ENCODE measurements around the gene SNX8.

GRCh38 chr7:2362385-2363088 is 48.3 kb upstream of the SNX8 start:
- TF ChIP-seq, protein P1, sequence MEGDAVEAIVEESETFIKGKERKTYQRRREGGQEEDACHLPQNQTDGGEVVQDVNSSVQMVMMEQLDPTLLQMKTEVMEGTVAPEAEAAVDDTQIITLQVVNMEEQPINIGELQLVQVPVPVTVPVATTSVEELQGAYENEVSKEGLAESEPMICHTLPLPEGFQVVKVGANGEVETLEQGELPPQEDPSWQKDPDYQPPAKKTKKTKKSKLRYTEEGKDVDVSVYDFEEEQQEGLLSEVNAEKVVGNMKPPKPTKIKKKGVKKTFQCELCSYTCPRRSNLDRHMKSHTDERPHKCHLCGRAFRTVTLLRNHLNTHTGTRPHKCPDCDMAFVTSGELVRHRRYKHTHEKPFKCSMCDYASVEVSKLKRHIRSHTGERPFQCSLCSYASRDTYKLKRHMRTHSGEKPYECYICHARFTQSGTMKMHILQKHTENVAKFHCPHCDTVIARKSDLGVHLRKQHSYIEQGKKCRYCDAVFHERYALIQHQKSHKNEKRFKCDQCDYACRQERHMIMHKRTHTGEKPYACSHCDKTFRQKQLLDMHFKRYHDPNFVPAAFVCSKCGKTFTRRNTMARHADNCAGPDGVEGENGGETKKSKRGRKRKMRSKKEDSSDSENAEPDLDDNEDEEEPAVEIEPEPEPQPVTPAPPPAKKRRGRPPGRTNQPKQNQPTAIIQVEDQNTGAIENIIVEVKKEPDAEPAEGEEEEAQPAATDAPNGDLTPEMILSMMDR (IDR thresholded peaks at IDR 0.05; ENCODE audit: poor library complexity), result no peak
- no peak for TF ChIP-seq EZH2 (IDR thresholded peaks at IDR 0.05; ENCODE audit: borderline replicate concordance)

Data from hepatocyte (in vitro differentiated cells).